HG02610 (cell line): ENCODE data around the gene LMTK2.

Experiments
- ATAC-seq: cut with Tn5 transposase; IDR thresholded peaks from one replicate; pipeline ENCODE4 v1.9.1; 2021; ENCODE audit warnings: mild to moderate bottlenecking, moderate library complexity; ENCODE audit not compliant: unreplicated experiment

The LMTK2 gene

DNA sequence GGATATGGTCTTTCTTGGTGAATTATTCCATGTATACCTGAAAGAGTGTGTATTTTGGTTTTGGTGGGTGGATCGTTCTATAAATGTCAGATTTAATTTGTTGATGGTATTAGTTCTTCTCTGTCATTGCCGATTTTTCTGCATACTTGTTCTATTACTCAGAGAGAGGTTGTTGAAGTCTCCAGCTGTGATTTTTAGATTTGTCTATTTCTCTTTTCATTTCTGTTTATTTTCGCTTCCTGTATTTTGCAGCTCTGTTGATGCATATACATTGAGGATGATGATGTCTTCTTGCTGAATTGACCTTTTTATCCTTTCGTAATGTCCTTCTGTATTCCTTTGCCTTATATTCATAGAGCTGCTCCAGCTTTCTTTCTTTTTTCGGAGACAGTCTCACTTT is 92.5 kb downstream of the LMTK2 start:
- ATAC-seq: no peak

DNA sequence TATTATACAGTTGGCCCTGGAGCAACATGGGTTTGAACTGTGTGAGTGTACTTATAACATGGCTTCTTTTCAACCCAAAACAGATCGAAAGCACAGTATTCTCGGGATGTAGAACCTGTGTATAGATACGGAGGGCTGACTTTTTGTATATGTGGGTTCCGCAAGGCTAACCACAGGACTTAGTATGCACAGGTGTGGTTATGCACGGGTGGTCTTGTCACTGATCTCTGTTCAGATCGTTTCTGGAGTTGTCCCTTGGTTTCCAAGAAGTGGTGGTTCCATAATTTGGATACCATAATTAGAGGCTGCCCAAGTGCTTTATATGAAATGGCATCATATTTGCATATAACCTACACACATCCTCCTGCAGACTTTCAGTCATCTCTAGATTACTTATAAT is 93.7 kb downstream of the LMTK2 start:
- peak; percentile 42 for ATAC-seq

DNA sequence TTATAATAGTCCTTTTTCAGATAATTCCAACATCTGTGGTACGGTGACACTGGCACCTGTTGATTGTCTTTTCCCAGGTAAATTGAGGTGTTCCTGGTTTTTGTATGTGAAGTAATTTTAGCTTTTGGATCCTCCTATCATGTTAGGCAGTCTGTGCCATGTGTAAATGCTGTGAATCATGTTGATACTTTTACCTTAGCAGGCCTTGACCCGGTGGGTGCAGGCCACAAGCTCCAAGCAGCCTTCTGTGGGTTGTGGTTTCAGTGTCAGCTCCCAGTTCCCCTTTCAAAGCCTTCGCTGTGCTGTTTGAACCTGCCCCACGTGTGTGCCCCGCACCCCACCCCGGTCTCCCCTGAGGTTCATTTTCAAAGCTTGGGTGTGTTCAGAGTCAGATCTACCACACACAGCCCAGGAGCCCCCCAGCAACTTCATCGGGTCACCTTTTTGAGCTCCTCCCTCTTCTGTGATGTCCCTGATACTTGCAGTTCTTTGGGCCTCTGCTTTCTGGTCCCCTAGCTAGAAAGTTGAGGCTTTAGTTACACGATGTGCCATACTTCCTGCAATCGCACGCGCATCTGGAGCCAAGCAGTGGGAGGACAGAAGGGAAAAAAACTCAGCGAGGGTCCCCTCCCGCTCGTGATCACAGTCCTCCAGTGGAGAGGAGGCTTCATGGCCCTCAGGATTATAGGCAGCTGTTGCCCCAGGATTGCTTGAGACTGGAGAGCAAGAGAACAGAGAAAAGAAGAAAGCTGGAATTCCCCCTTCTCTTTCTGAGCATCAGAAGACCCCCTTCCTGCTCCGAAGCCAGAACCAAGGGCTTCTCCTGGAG is 95.9 kb downstream of the LMTK2 start:
- peak; percentile 88 for ATAC-seq

DNA sequence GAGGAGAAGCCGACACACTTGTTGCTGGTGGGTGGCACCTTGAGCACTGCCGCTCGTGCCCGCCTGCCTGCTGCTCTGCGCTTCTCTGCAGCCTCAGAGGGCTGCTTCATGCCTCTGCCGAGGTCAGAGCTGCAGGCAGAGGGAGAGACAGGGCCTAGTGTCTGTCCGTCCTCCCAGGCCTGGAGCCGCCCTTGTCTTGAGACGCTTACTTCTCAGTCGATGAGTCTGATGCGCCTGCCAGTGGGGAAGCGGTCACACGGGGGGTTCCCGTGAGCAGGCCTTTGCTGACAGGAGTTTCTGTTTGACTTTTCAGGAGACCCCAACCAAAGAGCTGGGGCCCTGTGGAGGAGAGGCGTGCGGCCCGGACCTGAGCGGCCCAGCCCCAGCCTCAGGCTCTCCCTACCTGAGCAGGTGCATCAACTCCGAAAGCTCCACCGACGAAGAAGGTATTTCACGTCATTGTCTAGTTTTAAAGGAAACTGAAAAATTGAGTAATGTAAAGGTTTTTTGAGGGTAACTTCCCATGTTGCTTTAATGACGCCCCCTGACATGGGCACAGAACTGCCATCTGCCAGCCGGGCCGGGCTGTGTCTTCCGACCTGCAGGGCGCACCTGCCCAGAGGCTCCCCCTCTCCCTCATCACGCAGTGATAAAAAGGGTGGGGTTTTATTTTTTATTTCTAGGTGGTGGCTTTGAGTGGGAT is 96.8 kb downstream of the LMTK2 start:
- ATAC-seq: peak; percentile 41

DNA sequence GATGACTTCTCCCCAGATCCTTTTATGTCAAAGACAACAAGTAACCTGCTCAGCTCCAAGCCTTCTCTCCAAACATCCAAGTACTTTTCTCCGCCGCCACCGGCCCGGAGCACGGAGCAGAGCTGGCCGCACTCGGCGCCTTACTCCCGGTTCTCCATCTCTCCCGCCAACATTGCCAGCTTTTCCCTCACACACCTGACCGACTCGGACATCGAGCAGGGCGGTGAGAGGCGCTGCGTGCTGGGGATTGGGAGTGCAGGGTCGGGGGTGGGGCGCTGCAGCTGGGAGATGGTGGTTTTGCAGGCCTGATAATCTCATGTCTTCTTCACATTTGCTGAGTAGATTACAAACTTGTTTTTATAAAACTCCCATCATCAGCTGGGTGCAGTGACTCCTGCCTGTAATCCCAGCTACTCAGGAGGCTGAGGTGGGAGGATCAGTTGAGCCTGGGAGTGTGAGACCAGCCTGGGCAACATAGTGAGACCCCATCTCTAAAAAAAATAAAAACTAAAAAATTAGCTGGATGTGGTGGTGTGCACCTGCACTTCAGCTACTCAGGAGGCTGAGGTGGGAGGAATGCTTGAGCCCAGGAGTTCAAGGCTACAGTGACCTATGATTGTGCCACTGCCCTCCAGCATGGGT is 97.4 kb downstream of the LMTK2 start:
- no peak for ATAC-seq

- ATAC-seq: no peak
These were observed 98.0 kb downstream of the LMTK2 start for GRCh38 chr7:98204670-98205069.

- no peak for ATAC-seq
These were observed 98.6 kb downstream of the LMTK2 start for GRCh38 chr7:98205162-98205845.

DNA sequence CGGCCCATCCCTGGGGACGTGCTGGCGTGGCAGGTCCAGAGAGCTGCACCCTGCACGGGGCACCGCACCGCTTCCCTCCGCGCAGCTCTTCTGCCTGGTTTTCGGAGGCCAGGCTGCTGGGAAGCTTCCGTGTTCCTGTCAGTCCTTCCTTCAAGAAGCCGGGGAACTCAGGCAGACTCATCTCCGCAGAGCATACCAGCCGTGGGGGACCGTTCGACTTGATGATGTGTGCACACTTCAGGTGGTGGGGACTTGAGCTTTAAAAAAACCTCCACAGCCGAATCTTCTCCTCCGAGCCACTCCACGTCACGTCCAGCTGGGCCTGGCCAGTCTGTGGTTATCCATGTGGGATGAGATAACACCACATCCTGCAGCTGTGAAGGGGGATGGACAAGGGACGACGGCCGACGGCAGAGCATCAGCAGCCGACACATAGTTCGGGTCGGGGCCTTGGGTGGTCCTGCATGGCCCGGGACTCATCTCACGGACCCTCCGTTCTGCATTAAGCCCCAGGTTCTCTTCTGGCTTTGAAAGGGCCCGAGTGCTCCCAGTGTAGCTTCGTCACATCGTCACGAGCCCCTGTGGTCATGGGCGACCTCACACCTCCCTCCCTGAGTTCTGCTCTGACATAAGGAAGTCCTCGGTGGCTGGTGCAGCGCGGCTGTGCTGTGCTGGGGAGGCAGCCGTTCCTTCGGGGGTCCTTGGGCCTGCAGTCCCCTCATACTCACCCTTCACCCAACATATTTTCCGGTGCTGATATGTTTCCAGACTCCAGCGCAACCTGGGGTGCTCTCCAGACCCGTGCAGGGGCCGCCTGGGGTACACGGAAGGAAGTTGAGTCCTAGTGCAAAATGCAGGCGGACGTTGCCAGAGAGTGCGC is 100.0 kb downstream of the LMTK2 start:
- no peak for ATAC-seq

- no peak for ATAC-seq
These were observed 102.7 kb downstream of the LMTK2 start for GRCh38 chr7:98209166-98209920.

- ATAC-seq: no peak
These were observed 104.0 kb downstream of the LMTK2 start for GRCh38 chr7:98210513-98211220.

DNA sequence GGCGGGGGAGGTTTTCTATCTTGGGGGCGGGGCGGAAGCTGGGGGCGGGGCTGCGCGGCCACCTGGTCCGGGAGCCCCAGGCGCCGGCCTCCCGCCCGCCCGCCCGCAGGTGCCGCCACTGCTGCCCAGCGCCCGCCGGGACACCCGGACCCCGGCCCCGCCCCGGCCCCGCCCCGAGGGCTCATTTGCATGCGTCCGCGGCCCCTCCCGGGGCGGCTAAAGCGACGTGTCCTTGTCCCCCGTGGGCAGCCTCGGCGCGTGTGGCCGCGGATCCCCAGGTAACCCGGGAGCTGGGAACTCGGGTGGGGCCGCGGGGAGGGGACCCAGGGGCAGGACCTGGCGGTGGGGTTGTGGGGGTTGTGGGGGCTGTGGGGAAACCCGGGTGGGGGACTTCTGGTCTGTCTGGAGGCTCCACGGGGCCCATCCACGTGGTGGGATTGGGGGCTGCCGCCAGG is 104.6 kb downstream of the LMTK2 start, which contains the start of gene BHLHA15:
Gene BHLHA15 (plus strand): TSS at position 219 of the 455 bp plus-strand sequence. CDS start 871 bp downstream, outside the sequence.
- ATAC-seq: no peak

DNA sequence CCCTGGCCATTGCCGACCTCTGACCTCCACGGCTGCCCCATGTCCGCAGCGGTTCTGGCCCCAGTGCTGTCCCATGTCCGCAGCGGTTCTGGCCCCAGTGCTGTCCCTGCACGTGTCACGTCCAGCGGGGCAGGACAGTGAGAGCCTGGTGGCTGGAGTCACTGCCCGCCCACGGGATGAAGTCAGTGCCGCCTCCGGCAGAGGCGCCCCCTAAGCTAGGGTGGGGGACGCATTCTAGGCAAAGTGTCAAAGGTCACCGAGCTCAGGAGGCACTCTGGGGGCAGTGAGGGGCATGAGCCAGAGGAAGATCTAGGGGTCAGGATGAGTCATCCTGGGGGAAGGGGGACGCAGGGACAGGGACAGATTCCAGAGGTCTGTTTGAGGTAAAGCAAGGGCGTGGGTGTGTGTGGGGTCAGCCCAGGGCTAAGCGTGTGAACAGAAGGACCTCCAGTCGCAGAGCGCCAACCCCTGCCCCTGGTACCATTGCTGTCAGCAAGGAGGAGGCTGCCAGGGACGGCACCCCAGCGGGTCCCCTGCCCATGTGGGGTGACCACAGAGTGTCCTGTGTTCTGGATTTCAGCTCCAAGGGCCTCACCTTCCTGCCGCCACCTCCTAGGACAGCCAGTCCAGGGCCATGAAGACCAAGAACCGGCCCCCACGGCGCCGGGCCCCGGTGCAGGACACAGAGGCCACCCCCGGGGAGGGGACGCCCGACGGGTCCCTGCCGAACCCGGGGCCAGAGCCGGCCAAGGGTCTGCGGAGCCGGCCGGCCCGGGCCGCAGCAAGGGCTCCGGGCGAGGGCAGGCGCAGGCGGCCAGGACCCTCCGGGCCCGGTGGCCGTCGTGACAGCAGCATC is 105.2 kb downstream of the LMTK2 start:
- no peak for ATAC-seq

- ATAC-seq: no peak
These were observed 105.9 kb downstream of the LMTK2 start for GRCh38 chr7:98212532-98213041.

DNA sequence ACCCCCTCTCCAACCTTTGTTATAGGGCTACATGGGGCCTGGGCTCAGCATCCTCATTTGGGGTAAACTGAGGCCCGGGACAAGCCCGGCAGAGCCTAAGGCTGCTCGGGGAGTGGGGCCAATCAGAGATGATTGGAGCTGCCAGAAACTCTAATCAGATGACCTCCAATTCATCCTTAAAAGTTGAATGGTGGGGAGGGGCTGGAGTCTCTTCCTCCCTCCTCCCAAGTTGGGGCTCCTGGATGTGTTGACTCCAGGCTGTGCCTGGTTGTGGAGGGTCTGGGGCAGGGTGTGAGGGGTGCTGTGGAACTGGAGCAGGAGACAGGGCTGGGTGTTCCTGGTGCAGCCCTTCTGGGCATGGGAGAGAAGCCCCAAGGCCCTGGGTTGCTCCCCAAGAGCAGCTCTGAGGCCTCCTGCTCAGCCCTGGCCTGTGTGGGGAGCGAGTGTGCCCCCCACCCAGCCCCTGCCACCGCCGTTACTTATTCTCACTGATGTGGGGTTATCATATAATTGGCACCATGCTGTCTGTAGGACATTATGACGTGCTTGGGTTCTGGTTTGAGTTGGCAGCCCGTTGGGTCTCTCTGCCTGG is 106.7 kb downstream of the LMTK2 start:
- no peak for ATAC-seq

GRCh38 chr7:98213888-98214810 is 107.5 kb downstream of the LMTK2 start:
- ATAC-seq: no peak

GRCh38 chr7:98214811-98215321 is 108.2 kb downstream of the LMTK2 start:
- ATAC-seq: no peak
